Adrenal gland (tissue), 12 donors: ENCODE results near the gene PHF2. TPM values are rescaled to one million over a fixed set of nuclear protein-coding genes. Genes with fewer than 3 reads are reported as not detected.

Experiments
- DNase-seq, 7 donors: peaks; one replicate each; pipeline ENCODE4 v3.0.0-alpha.2; 2019 to 2020
- H3K27ac ChIP-seq, 5 donors: fragments of 200-600 bp; sonication (generic) in 4 of 5; 1 replicate in 3 of 5; 2 replicates in 2 of 5; pipeline versions ENCODE4 v1.5.1 to v1.8.0; 2016 to 2020; ENCODE audit warnings: mild to moderate bottlenecking in 1 of 5
- H3K27me3 ChIP-seq: fragments of 200-600 bp; 2 replicates; pipeline ENCODE4 v1.8.0; 2021
- H3K36me3 ChIP-seq, 2 donors: fragments of 200-600 bp; replicated peaks in 1 of 2; 1 replicate in 1 of 2; 2 replicates in 1 of 2; pipeline versions ENCODE4 v1.5.1 to v1.8.0; 2018 to 2022
- H3K4me1 ChIP-seq, 2 donors: fragments of 200-600 bp; replicated peaks in 1 of 2; 1 replicate in 1 of 2; 2 replicates in 1 of 2; pipeline versions ENCODE4 v1.5.1 to v1.8.0; 2018 to 2021
- H3K4me3 ChIP-seq, 4 donors: fragments of 200-600 bp; sonication (generic) in 3 of 4; one replicate each; pipeline ENCODE4 v1.5.1; 2016 to 2018
- H3K9me3 ChIP-seq, 3 donors: fragments of 200-600 bp; sonication (generic) in 1 of 3; replicated peaks in 1 of 3; 1 replicate in 2 of 3; 2 replicates in 1 of 3; pipeline versions ENCODE4 v1.5.1 to v1.8.0; 2016 to 2021
- POLR2A ChIP-seq, 2 donors: fragments of 450-650 bp; IDR thresholded peaks; one replicate each; pipeline ENCODE4 v1.6.1; 2017; ENCODE audit warnings: antibody characterized with exemption in 2 of 2, mild to moderate bottlenecking in 2 of 2, moderate library complexity in 1 of 2
- WGBS, 4 donors: extraction: QIAGEN DNeasy Blood & Tissue Kit in 2 of 4; methylation state at CpG; one replicate each; pipeline versions ENCODE4 v1.1.5 to v1.1.7; 2013 to 2017; 5-methylcytosine and 5-hydroxymethylcytosine counted together
- intact Hi-C, 2 donors: fragments of 100-400 bp; cut with DNase I; formaldehyde crosslinking; loops; one replicate each; pipeline versions ENCODE4 v1.14.1 to v1.15.0; 2022 to 2023
- polyA plus RNA-seq, 3 donors: library from polyadenylated mRNA; stranded (reverse); fragments of 200-250 nt in 2 of 3; fragments of 350-450 nt in 1 of 3; fragmentation: Illumina TruSeq in 1 of 3; extraction: RNeasy Lipid Tissue Mini Kit (QIAGEN cat#74804) in 1 of 3; gene quantifications; one replicate each; pipeline ENCODE4 v1.2.3, GENCODE V29; 2013 to 2014
- total RNA-seq, 9 donors: library from RNA; depleted of rRNA in 4 of 9; stranded (reverse); fragments of >200 nt in 4 of 9; fragments of 120-200 nt in 1 of 9; fragmentation: NEBNext Ultra II Directional in 1 of 9; extraction: Animal tissue kit (Norgen Biotek cat#: 25700) in 1 of 9; gene quantifications; one replicate each; pipeline versions ENCODE4 v1.1.0 to v1.2.4, GENCODE V29; 2013 to 2023
- TF ChIP-seq, protein P1 (sequence below), 6 experiments: fragments of 450-650 bp in 4 of 6; fragments of 200-600 bp in 2 of 6; sonication (generic) in 1 of 6; IDR thresholded peaks; 1 replicate in 5 of 6; 2 replicates in 1 of 6; pipeline versions ENCODE4 v1.5.1 to v1.8.0; 2016 to 2021; ENCODE audit warnings: antibody characterized with exemption in 6 of 6, mild to moderate bottlenecking in 2 of 6, moderate library complexity in 1 of 6
- donor health status: healthy with polysubstance abuse.
- donor health status: Bipolar disorder and iron deficiency.
- donor health status: DM: yes; HTN: yes; CAD: no.
- donor health status: DM: no; HTN: no; CAD: no.
- donor health status: DM: no; HTN: no; CAD: no.
- donor health status: DM: yes; HTN: yes; CAD: no.

Gene PHF2
- total and polyA plus RNA-seq, 12 donors, result 11.0 to 37.6 (median 22.0) TPM

DNA sequence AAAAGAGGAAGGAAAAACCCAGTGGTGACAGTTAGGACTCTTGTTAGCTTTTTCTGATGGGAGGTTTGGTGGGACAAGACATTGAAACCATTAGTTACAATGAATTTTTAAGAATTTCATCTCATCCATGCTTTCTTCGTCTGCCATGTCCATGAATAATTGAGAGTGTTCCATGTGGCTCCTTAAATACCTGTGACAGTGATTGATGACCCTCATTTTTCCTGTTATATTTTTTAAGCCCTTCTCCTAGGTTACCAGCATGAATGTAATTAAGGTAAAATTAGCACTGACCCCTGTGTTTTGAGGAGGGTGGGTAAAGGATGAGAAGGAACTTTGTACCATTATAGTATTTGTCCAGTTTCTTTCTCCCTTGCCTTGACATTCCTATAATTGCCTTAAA is 23.5 kb upstream of the PHF2 start:
- Histone ChIP-seq H3K36me3 (peaks cover 0 to 27% of the 10 kb centered on the region in 2 donors), H3K9me3 (no peaks in the 10 kb centered on the region), H3K27me3 (no peaks in the 10 kb centered on the region), H3K4me1 (peaks cover 4 to 14% of the 10 kb centered on the region in 2 donors), H3K27ac (no peak overlapping the region), H3K4me3 (no peak overlapping the region)
- 97 to 100% (median 99%) methylated on average over 1 of the region's 1 CpG for WGBS, 4 donors
- TF ChIP-seq POLR2A (IDR thresholded peaks at IDR 0.05), result no peak
- TF ChIP-seq, protein P1, sequence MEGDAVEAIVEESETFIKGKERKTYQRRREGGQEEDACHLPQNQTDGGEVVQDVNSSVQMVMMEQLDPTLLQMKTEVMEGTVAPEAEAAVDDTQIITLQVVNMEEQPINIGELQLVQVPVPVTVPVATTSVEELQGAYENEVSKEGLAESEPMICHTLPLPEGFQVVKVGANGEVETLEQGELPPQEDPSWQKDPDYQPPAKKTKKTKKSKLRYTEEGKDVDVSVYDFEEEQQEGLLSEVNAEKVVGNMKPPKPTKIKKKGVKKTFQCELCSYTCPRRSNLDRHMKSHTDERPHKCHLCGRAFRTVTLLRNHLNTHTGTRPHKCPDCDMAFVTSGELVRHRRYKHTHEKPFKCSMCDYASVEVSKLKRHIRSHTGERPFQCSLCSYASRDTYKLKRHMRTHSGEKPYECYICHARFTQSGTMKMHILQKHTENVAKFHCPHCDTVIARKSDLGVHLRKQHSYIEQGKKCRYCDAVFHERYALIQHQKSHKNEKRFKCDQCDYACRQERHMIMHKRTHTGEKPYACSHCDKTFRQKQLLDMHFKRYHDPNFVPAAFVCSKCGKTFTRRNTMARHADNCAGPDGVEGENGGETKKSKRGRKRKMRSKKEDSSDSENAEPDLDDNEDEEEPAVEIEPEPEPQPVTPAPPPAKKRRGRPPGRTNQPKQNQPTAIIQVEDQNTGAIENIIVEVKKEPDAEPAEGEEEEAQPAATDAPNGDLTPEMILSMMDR (IDR thresholded peaks at IDR 0.05), result no peak
- DNase-seq, result no peak
- intact Hi-C loops, result loop anchor here in 1 of 2 donors (10.0 kb wide), 1 partner anchor 98 kb away; the partner anchor contains the start of genes FAM120A and FAM120AOS

DNA sequence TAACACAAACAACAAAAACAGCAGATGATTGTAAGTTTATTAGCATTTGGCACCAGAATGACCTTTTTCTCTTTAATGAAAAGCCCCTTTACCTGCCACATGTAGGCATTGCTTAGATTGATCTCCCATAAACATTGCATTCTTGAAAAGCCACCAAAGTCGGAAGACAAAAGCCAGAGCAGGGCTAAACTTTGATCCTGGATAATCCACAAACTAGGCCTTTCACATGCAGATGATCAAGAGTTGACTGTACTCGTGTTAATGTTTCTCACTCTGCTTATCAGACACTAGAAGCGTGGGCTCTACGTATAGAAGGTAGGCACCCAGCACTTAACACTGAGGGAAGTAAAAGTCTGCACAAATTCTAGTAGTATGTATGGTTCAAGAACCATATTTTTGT is 21.0 kb upstream of the PHF2 start:
- Histone ChIP-seq H3K9me3 (no peaks in the 10 kb centered on the region), H3K4me1 (peaks cover 0 to 4% of the 10 kb centered on the region in 2 donors), H3K27ac (no peak overlapping the region), H3K36me3 (peaks cover 0 to 43% of the 10 kb centered on the region in 2 donors), H3K4me3 (no peak overlapping the region), H3K27me3 (no peaks in the 10 kb centered on the region)
- TF ChIP-seq POLR2A (IDR thresholded peaks at IDR 0.05), result no peak
- TF ChIP-seq, protein P1 (IDR thresholded peaks at IDR 0.05), result no peak
- intact Hi-C loops, result loop anchor here in 1 of 2 donors (10.0 kb wide), 1 partner anchor 101 kb away; the partner anchor contains the start of genes FAM120A and FAM120AOS
- DNase-seq, result no peak
- WGBS, 4 donors, result 90 to 93% (median 90%) methylated on average over 4 of the region's 4 CpGs

DNA sequence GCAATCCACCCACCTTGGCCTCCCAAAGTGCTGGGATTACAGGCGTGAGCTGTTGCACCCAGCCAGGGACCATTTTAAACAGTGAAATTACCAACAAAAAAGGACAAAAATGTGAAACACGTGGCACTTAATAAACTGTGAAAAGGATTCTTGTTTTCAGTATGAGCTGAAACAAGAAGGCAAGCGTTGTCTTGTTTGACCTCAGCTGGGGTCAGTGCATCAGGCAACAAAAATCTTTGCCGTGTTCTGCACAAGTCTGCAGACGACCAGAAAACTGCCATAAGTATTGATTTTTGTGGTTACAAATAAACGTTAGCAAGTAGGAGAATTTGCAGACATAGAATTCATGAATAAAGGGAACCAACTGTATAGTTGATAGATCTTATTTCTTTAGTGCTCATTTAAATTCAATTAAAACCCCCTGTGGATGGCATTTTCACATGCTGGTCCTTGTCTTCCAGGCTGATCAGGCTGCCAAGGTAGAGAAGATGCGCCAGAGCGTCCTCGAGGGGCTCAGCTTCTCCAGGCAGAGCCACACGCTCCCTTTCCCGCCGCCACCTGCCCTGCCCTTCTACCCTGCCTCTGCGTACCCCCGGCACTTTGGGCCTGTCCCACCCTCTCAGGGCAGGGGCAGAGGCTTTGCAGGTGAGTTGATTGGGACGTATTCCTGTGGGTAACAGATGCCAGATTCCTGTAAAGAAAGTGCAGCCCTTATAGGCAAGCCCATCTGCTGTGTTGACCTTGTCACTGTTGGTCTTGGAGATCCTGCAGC is 18.8 kb upstream of the PHF2 start:
- Histone ChIP-seq H3K27ac (no peak overlapping the region), H3K4me1 (peaks cover 0 to 4% of the 10 kb centered on the region in 2 donors), H3K36me3 (peaks cover 0 to 54% of the 10 kb centered on the region in 2 donors), H3K27me3 (no peaks in the 10 kb centered on the region), H3K4me3 (no peak overlapping the region), H3K9me3 (no peaks in the 10 kb centered on the region)
- intact Hi-C loops, result loop anchor here in 1 of 2 donors (10.0 kb wide), 1 partner anchor 103 kb away; the partner anchor contains the start of genes FAM120A and FAM120AOS
- DNase-seq, result no peak
- 91 to 94% (median 92%) methylated on average over 15 of the region's 15 CpGs for WGBS, 4 donors
- no peak for TF ChIP-seq POLR2A (IDR thresholded peaks at IDR 0.05)
- TF ChIP-seq, protein P1 (IDR thresholded peaks at IDR 0.05), result no peak

DNA sequence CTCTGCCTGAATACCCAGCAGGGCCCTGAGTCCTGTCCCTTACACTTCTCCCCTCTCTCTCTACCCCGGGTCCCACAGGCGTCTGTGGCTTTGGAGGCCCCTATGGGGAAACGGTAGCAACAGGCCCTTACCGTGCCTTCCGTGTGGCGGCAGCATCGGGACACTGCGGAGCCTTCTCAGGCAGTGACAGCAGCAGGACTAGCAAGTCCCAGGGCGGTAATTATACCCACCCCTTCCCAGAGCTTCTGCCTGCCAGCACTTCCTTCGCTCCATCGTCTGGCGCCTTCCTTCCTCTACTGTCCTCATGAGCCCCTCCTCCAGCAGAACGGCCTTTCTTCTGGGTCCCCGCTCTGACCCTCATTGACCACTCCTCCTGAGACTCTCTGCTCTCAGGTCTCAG is 17.9 kb upstream of the PHF2 start:
- Histone ChIP-seq H3K36me3 (peaks cover 0 to 63% of the 10 kb centered on the region in 2 donors), H3K27ac (peak overlapping the region in 1 of 5 donors; percentile 9), H3K4me3 (no peak overlapping the region), H3K9me3 (no peaks in the 10 kb centered on the region), H3K4me1 (peaks cover 0 to 1% of the 10 kb centered on the region in 2 donors), H3K27me3 (no peaks in the 10 kb centered on the region)
- WGBS, 4 donors, result 85 to 89% (median 86%) methylated on average over 11 to 14 of the region's 14 CpGs
- intact Hi-C loops, result loop anchor here in 1 of 2 donors (10.0 kb wide), 1 partner anchor 104 kb away; the partner anchor contains the start of genes FAM120A and FAM120AOS
- TF ChIP-seq, protein P1 (IDR thresholded peaks at IDR 0.05), result no peak
- no peak for TF ChIP-seq POLR2A (IDR thresholded peaks at IDR 0.05)
- peak in 1 of 7 donors; percentile 23 for DNase-seq
